SK-N-SH treated with all-trans-retinoic acid at 6 μM for 48 hours (cell line): ENCODE measurements around the gene PROX2.

Experiments
- ARNTL ChIP-seq: fragments of 450-650 bp; formaldehyde crosslinking; IDR thresholded peaks from 2 replicates; pipeline ENCODE4 v1.5.0; 2020; ENCODE audit warnings: low read depth, mild to moderate bottlenecking, moderate library complexity, borderline replicate concordance
- CSDC2 ChIP-seq: fragments of 250-450 bp; sonication (Bioruptor Pico); IDR thresholded peaks from 2 replicates; pipeline ENCODE4 v1.5.0; 2020; ENCODE audit warnings: mild to moderate bottlenecking, moderate library complexity
- ISL1 ChIP-seq: fragments of 250-450 bp; sonication (Bioruptor Pico); IDR thresholded peaks from 2 replicates; pipeline ENCODE4 v2.1.2; 2022; ENCODE audit warnings: mild to moderate bottlenecking, moderate library complexity
- RARB ChIP-seq: fragments of 250-450 bp; sonication (Bioruptor Pico); IDR thresholded peaks from 2 replicates; pipeline ENCODE4 v1.8.0; 2021; ENCODE audit warnings: mild to moderate bottlenecking, moderate library complexity
- ZNF8 ChIP-seq: fragments of 450-650 bp; formaldehyde crosslinking; IDR thresholded peaks from 2 replicates; pipeline ENCODE4 v1.5.0; 2020; ENCODE audit warnings: mild to moderate bottlenecking, moderate library complexity
- TF ChIP-seq, protein P1 (sequence below): fragments of 250-450 bp; sonication (Bioruptor Pico); IDR thresholded peaks from 2 replicates; pipeline ENCODE4 v1.5.1; 2020; ENCODE audit warnings: low read depth, mild to moderate bottlenecking, moderate library complexity
- TF ChIP-seq, protein P2 (sequence below): fragments of 250-450 bp; sonication (Bioruptor Pico); IDR thresholded peaks from 2 replicates; pipeline ENCODE4 v1.8.0; 2020; ENCODE audit warnings: mild to moderate bottlenecking, moderate library complexity, borderline replicate concordance

- TF ChIP-seq RARB (CRISPR knock-in tag) (no peak), ZNF8 (CRISPR knock-in tag) (no peak), ISL1 (no peak), ARNTL (no peak), CSDC2 (CRISPR knock-in tag) (no peak)
- TF ChIP-seq, protein P1, sequence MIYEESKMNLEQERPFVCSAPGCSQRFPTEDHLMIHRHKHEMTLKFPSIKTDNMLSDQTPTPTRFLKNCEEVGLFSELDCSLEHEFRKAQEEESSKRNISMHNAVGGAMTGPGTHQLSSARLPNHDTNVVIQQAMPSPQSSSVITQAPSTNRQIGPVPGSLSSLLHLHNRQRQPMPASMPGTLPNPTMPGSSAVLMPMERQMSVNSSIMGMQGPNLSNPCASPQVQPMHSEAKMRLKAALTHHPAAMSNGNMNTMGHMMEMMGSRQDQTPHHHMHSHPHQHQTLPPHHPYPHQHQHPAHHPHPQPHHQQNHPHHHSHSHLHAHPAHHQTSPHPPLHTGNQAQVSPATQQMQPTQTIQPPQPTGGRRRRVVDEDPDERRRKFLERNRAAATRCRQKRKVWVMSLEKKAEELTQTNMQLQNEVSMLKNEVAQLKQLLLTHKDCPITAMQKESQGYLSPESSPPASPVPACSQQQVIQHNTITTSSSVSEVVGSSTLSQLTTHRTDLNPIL (CRISPR knock-in tag), result no peak
- TF ChIP-seq, protein P2, sequence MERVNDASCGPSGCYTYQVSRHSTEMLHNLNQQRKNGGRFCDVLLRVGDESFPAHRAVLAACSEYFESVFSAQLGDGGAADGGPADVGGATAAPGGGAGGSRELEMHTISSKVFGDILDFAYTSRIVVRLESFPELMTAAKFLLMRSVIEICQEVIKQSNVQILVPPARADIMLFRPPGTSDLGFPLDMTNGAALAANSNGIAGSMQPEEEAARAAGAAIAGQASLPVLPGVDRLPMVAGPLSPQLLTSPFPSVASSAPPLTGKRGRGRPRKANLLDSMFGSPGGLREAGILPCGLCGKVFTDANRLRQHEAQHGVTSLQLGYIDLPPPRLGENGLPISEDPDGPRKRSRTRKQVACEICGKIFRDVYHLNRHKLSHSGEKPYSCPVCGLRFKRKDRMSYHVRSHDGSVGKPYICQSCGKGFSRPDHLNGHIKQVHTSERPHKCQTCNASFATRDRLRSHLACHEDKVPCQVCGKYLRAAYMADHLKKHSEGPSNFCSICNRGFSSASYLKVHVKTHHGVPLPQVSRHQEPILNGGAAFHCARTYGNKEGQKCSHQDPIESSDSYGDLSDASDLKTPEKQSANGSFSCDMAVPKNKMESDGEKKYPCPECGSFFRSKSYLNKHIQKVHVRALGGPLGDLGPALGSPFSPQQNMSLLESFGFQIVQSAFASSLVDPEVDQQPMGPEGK, result no peak
These were observed 17.9 kb downstream of the PROX2 start for GRCh38 chr14:74858022-74858421.
